GM12892 (cell line): ENCODE results near the gene MGLL.

Source experiments
- POLR2A ChIP-seq: IDR thresholded peaks from 2 replicates; pipeline ENCODE4 v1.6.1; 2011; ENCODE audit warnings: low read depth, low read length, control low read depth
- POLR2AphosphoS5 ChIP-seq: IDR thresholded peaks from 2 replicates; pipeline ENCODE4 v1.6.1; 2011; ENCODE audit warnings: low read depth, low read length, control low read depth

DNA sequence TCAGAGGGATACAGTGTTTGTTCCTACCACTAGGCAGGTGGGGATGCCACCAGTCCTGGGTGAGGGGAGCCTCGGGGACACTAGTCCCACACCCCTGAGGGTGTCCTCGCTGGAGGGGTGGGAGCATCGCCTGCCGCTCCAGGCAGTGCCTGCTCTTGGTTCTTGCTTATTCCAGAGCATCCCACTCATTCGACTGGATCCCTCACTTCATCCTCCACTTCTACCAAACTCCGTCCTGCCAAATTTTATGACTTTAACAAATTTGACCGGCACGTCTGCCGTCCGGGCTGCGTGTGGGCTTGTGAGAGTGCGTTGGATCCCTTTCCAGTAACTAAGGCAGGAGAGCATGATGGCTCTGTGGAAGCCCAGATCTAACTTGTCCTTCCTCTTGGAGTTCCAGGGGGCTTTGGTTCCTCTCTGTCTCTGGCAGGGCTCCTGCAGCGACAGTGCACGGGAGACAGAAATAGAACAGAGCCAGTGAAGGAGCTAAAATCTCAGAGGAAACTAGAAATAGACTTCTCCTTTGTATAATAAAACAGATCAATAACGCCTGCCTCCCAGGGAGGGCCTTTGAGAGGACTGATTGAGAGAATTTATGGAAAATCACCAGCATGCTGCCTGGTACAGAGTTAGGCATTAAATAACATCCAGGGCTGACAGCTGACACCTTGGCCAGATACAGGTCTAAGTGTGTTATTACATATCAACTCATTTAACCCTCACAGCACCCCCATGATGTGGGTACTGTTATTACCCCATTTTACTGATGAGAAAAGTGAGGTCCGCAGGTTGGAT is 34.5 kb downstream of the MGLL start:
- TF ChIP-seq POLR2AphosphoS5 (no peak), POLR2A (no peak)
